ENCODE results near the gene ATP7A.
"Not testable (repeated sequence)": the region's sequence is repeated elsewhere in the genome, so short reads cannot be mapped to it uniquely, and the experiment has no call there.

Gene ATP7A

DNA sequence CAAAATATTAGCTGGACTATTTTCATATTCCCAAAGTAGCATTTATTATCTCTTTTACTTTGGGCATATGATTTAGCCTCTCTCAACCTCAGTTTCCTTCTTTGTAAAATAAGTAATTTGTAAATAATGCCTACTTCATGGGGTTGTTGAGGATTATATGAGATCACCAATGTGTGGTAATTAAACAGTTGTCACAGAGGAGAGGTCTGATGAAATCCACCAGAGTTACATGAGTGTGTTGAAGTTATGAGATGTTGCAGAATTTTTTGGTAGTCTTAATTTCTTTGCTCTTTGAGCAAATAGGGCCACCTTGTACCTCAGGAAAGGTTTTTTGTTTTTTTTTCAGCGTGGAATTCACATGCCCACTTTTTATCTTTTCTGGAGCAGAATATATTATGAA is 9.8 kb upstream of the ATP7A start:
- peak overlapping the region; percentile 53 for H3K4me3 ChIP-seq (ENCODE audit: low read depth, low read length)
- TF ChIP-seq, protein P1, sequence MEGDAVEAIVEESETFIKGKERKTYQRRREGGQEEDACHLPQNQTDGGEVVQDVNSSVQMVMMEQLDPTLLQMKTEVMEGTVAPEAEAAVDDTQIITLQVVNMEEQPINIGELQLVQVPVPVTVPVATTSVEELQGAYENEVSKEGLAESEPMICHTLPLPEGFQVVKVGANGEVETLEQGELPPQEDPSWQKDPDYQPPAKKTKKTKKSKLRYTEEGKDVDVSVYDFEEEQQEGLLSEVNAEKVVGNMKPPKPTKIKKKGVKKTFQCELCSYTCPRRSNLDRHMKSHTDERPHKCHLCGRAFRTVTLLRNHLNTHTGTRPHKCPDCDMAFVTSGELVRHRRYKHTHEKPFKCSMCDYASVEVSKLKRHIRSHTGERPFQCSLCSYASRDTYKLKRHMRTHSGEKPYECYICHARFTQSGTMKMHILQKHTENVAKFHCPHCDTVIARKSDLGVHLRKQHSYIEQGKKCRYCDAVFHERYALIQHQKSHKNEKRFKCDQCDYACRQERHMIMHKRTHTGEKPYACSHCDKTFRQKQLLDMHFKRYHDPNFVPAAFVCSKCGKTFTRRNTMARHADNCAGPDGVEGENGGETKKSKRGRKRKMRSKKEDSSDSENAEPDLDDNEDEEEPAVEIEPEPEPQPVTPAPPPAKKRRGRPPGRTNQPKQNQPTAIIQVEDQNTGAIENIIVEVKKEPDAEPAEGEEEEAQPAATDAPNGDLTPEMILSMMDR (IDR thresholded peaks at IDR 0.05; ENCODE audit: borderline replicate concordance, insufficient read depth, low read depth, low read length), result no peak

DNA sequence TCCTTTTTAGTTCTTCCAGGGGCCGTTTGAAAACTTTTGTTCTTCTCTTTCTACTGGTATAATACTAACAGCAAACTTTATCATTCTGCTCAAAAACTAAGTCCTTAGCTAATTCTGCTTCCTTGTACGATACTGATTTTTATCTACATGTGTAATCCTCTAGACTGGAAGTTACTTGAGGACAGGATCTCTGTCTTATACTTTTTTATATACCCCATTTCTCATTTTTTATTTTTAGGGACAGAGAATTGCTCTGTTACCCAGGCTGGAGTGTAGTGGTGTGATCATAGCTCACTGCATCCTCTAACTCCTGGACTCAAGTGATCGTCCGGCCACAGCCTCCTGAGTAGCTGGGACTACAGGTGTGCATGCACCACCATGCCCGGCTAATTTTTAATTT is 9.0 kb upstream of the ATP7A start:
- TF ChIP-seq, protein P1 (IDR thresholded peaks at IDR 0.05; ENCODE audit: borderline replicate concordance, insufficient read depth, low read depth, low read length), result no peak
- no peak overlapping the region for H3K4me3 ChIP-seq (ENCODE audit: low read depth, low read length)

- H3K4me3 ChIP-seq (ENCODE audit: low read depth, low read length), result no peak overlapping the region
- TF ChIP-seq, protein P1 (IDR thresholded peaks at IDR 0.05; ENCODE audit: borderline replicate concordance, insufficient read depth, low read depth, low read length), result no peak
Observed at GRCh38 chrX:77917294-77917933, 6.9 kb downstream of the ATP7A start.

DNA sequence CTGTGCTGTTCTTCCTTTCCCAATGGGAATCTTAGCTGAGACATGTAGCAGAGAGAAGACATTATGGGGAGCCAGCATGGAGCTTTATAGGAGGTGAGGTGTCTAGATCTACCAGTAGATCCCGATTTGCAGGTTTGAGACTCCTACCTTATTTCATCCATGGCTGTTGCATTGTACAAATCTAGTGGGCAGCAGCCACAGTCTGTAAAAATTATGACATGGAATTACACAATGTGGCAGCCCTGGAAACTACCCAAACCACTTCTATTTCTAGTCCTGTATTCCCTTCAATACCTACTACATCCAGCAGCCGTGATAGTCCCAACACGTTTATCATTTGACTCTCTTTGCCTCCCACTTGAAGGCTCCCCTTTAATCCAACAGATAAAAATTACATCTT is 8.1 kb downstream of the ATP7A start:
- no peak overlapping the region for H3K4me3 ChIP-seq (ENCODE audit: low read depth, low read length)
- TF ChIP-seq, protein P1 (IDR thresholded peaks at IDR 0.05; ENCODE audit: borderline replicate concordance, insufficient read depth, low read depth, low read length), result no peak

DNA sequence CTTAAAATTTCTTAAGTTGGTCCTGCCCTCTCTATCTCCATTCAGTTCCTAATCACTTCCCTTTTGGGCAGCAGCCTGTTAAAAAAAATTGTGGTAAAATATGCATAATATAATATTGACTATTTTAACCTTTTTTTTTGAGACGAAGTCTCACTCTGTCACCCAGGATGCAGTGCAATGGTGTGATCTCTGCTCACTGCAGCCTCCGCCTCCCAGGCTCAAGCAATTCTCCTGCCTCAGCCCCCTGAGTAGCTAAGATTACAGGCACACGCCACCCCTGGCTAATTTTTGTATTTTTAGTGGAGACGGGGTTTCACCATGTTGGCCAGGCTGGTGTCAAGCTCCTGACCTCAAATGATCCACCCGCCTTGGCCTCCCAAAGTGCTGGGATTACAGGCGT is 8.9 kb downstream of the ATP7A start:
- H3K4me3 ChIP-seq (ENCODE audit: low read depth, low read length), result not testable (repeated sequence)

- H3K4me3 ChIP-seq (ENCODE audit: low read depth, low read length), result no peak overlapping the region
- TF ChIP-seq, protein P1 (IDR thresholded peaks at IDR 0.05; ENCODE audit: borderline replicate concordance, insufficient read depth, low read depth, low read length), result no peak
Observed at GRCh38 chrX:77922787-77923186, 12.3 kb downstream of the ATP7A start.

DNA sequence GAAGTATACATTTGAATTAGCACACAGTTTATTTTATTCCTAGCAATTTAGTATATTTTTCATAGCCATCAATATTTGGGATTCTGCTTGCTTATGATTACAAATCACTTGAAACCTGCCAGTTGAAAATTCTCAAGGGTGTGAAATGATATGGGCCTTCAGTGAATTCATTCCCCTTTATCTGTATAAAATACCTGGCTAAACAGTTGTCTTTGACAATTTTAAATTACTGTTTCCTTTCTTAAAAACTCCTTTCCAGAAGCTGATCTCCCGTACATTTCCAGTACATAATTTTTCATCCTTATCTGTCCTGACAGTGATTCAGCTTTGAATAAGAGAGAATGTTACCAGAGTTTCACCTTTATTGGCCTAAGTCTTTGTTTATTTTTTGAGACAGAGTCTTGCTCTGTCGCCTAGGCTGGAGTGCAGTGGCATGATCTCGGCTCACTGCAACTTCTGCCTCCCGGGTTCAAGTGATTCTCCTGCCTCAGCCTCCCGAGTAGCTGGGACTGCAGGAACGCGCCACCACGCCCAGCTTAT is 13.9 kb downstream of the ATP7A start:
- no peak overlapping the region for H3K4me3 ChIP-seq (ENCODE audit: low read depth, low read length)
- TF ChIP-seq, protein P1 (IDR thresholded peaks at IDR 0.05; ENCODE audit: borderline replicate concordance, insufficient read depth, low read depth, low read length), result no peak

Data from GM12875 (cell line).